Measurements from ENCODE around the gene PNMA8B.
A peak's percentile ranks its signal among the peaks of the same experiment; 100 is the strongest.

The PNMA8B gene

GRCh38 chr19:46456930-46457329 lies 38.7 kb downstream of the PNMA8B start:
- DNase-seq (ENCODE audit: low spot score), result no peak

- DNase-seq (ENCODE audit: low spot score), result no peak
Measured at GRCh38 chr19:46454244-46454643, 41.4 kb downstream of the PNMA8B start.

- no peak for DNase-seq (ENCODE audit: low spot score)
Measured at GRCh38 chr19:46453661-46454060, 42.0 kb downstream of the PNMA8B start.

- no peak for DNase-seq (ENCODE audit: low spot score)
Measured at GRCh38 chr19:46452186-46452585, 43.5 kb downstream of the PNMA8B start.

GRCh38 chr19:46451352-46451751 lies 44.3 kb downstream of the PNMA8B start:
- DNase-seq (ENCODE audit: low spot score), result no peak

GRCh38 chr19:46450737-46451136 lies 44.9 kb downstream of the PNMA8B start:
- DNase-seq (ENCODE audit: low spot score), result no peak

GRCh38 chr19:46449228-46449627 lies 46.4 kb downstream of the PNMA8B start:
- DNase-seq (ENCODE audit: low spot score), result no peak

- no peak for DNase-seq (ENCODE audit: low spot score)
Measured at GRCh38 chr19:46448601-46449000, 47.1 kb downstream of the PNMA8B start.

GRCh38 chr19:46447824-46448223 lies 47.8 kb downstream of the PNMA8B start:
- DNase-seq (ENCODE audit: low spot score), result no peak

- no peak for DNase-seq (ENCODE audit: low spot score)
Measured at GRCh38 chr19:46447006-46447405, 48.7 kb downstream of the PNMA8B start.

- no peak for DNase-seq (ENCODE audit: low spot score)
Measured at GRCh38 chr19:46446021-46446420, 49.6 kb downstream of the PNMA8B start.

GRCh38 chr19:46442808-46443450 lies 52.7 kb downstream of the PNMA8B start:
- peak; percentile 60 for DNase-seq (ENCODE audit: low spot score)

- no peak for DNase-seq (ENCODE audit: low spot score)
Measured at GRCh38 chr19:46441866-46442265, 53.8 kb downstream of the PNMA8B start.

All from AG08396 (cell line).